ENCODE data around the gene CLEC1B.

- TF ChIP-seq FOXP2 (optimal IDR thresholded peaks at IDR 0.05; ENCODE audit: control extremely low read depth, extremely low read length, insufficient read depth), result no peak
- TF ChIP-seq EZH2 (IDR thresholded peaks at IDR 0.05), result no peak
These were observed 54.5 kb downstream of the CLEC1B start for GRCh38 chr12:9944391-9944790.

All from SK-N-MC (cell line).